Peyer's patch (tissue), 4 donors: ENCODE data around the gene CHI3L2. TPM values are rescaled to one million over a fixed set of nuclear protein-coding genes. Genes with fewer than 3 reads are reported as not detected.

Source experiments
- DNase-seq, 3 donors: peaks; one replicate each; pipeline ENCODE4 v3.0.0-alpha.2; 2017 to 2019
- H3K27ac ChIP-seq, 4 donors: fragments of 200-600 bp; sonication (generic); one replicate each; pipeline ENCODE4 v1.5.1; 2016 to 2019
- H3K27me3 ChIP-seq, 2 donors: fragments of 200-600 bp; sonication (generic); one replicate each; pipeline ENCODE4 v1.5.1; 2019
- H3K36me3 ChIP-seq, 3 donors: fragments of 200-600 bp; sonication (generic); one replicate each; pipeline ENCODE4 v1.5.1; 2016 to 2019
- H3K4me1 ChIP-seq, 4 donors: fragments of 200-600 bp; sonication (generic); one replicate each; pipeline ENCODE4 v1.5.1; 2016 to 2019
- H3K4me3 ChIP-seq, 4 donors: fragments of 200-600 bp; sonication (generic); 1 replicate in 3 of 4; 2 replicates in 1 of 4; pipeline ENCODE4 v1.5.1; 2016 to 2019; ENCODE audit warnings: mild to moderate bottlenecking in 1 of 4
- H3K9me3 ChIP-seq, 4 donors: fragments of 200-600 bp; sonication (generic); one replicate each; pipeline ENCODE4 v1.5.1; 2016 to 2019; ENCODE audit warnings: mild to moderate bottlenecking in 1 of 4
- CTCF ChIP-seq, 6 experiments: fragments of 450-650 bp in 4 of 6; fragments of 200-600 bp in 2 of 6; sonication (generic) in 1 of 6; IDR thresholded peaks; one replicate each; pipeline ENCODE4 v1.5.1; 2017 to 2019; ENCODE audit warnings: antibody characterized with exemption in 6 of 6, mild to moderate bottlenecking in 3 of 6, moderate library complexity in 1 of 6
- POLR2A ChIP-seq, 2 donors: fragments of 450-650 bp; IDR thresholded peaks; one replicate each; pipeline ENCODE4 v1.5.1; 2017; ENCODE audit warnings: antibody characterized with exemption in 2 of 2, mild to moderate bottlenecking in 2 of 2, moderate library complexity in 2 of 2
- total RNA-seq, 4 donors: library from RNA; depleted of rRNA; stranded (reverse); fragments of >200 nt; gene quantifications; one replicate each; pipeline ENCODE4 v1.1.0, GENCODE V29; 2016

Gene CHI3L2
- total RNA-seq, 4 donors from 2014 or later = 0.67 to 14.0 (median 3.3) TPM; not detected in 1

GRCh38 chr1:111251570-111251969 is 24.1 kb downstream of the CHI3L2 start:
- no peak for TF ChIP-seq POLR2A (IDR thresholded peaks at IDR 0.05)
- no peak for TF ChIP-seq CTCF (IDR thresholded peaks at IDR 0.05)
- H3K4me3 ChIP-seq = no peak overlapping the region

GRCh38 chr1:111252786-111253185 is 25.3 kb downstream of the CHI3L2 start:
- no peak overlapping the region for H3K27ac ChIP-seq
- TF ChIP-seq POLR2A (IDR thresholded peaks at IDR 0.05) = no peak
- no peak for TF ChIP-seq CTCF (IDR thresholded peaks at IDR 0.05)

More at GRCh38 chr1:111251570-111251969, 24.1 kb downstream of the CHI3L2 start:
- no peaks in the 10 kb centered on the region for H3K27me3 ChIP-seq
- H3K27ac ChIP-seq = no peak overlapping the region
- H3K36me3 ChIP-seq = no peaks in the 10 kb centered on the region
- no peaks in the 10 kb centered on the region for H3K9me3 ChIP-seq
- no peaks in the 10 kb centered on the region for H3K4me1 ChIP-seq
- no peak for DNase-seq

GRCh38 chr1:111253876-111254275 is 26.4 kb downstream of the CHI3L2 start:
- H3K9me3 ChIP-seq = no peaks in the 10 kb centered on the region
- no peak overlapping the region for H3K27ac ChIP-seq
- H3K36me3 ChIP-seq = no peaks in the 10 kb centered on the region
- DNase-seq = no peak
- H3K27me3 ChIP-seq = no peaks in the 10 kb centered on the region
- no peak overlapping the region for H3K4me3 ChIP-seq
- H3K4me1 ChIP-seq = no peaks in the 10 kb centered on the region
- no peak for TF ChIP-seq CTCF (IDR thresholded peaks at IDR 0.05)
- TF ChIP-seq POLR2A (IDR thresholded peaks at IDR 0.05) = no peak

More at GRCh38 chr1:111252786-111253185, 25.3 kb downstream of the CHI3L2 start:
- DNase-seq = no peak
- no peaks in the 10 kb centered on the region for H3K27me3 ChIP-seq
- no peaks in the 10 kb centered on the region for H3K4me1 ChIP-seq
- H3K9me3 ChIP-seq = no peaks in the 10 kb centered on the region
- no peaks in the 10 kb centered on the region for H3K36me3 ChIP-seq
- no peak overlapping the region for H3K4me3 ChIP-seq

- H3K27ac ChIP-seq = no peak overlapping the region
- no peaks in the 10 kb centered on the region for H3K4me1 ChIP-seq
- DNase-seq = no peak
- no peaks in the 10 kb centered on the region for H3K27me3 ChIP-seq
- TF ChIP-seq POLR2A (IDR thresholded peaks at IDR 0.05) = no peak
- no peak for TF ChIP-seq CTCF (IDR thresholded peaks at IDR 0.05)
- H3K4me3 ChIP-seq = no peak overlapping the region
- H3K36me3 ChIP-seq = no peaks in the 10 kb centered on the region
- no peaks in the 10 kb centered on the region for H3K9me3 ChIP-seq
Measured at GRCh38 chr1:111256988-111257658, 29.6 kb downstream of the CHI3L2 start.

- Histone ChIP-seq H3K27me3 (peaks cover 0 to 10% of the 10 kb centered on the region in 2 donors), H3K4me3 (no peak overlapping the region), H3K27ac (no peak overlapping the region), H3K9me3 (no peaks in the 10 kb centered on the region), H3K4me1 (no peaks in the 10 kb centered on the region), H3K36me3 (no peaks in the 10 kb centered on the region)
- TF ChIP-seq POLR2A (IDR thresholded peaks at IDR 0.05) = no peak
- no peak for TF ChIP-seq CTCF (IDR thresholded peaks at IDR 0.05)
- DNase-seq = no peak
Measured at GRCh38 chr1:111267801-111268508, 40.4 kb downstream of the CHI3L2 start.
